Lower leg skin (tissue), 4 donors: ENCODE data around the gene BCO2. TPM values are rescaled to one million over a fixed set of nuclear protein-coding genes. Genes with fewer than 3 reads are reported as not detected.
"Not testable (repeated sequence)": the region's sequence is repeated elsewhere in the genome, so short reads cannot be mapped to it uniquely, and the experiment has no call there.

Source experiments
- DNase-seq, 2 donors: peaks; one replicate each; pipeline ENCODE4 v3.0.0-alpha.2; 2019; ENCODE audit warnings: low spot score in 2 of 2
- H3K4me3 ChIP-seq: fragments of 200-600 bp; sonication (generic); 2 replicates; pipeline ENCODE4 v1.5.1; 2017; ENCODE audit warnings: mild to moderate bottlenecking, low read depth; ENCODE audit not compliant: poor library complexity, severe bottlenecking
- POLR2A ChIP-seq, 2 donors: fragments of 450-650 bp; IDR thresholded peaks; one replicate each; pipeline ENCODE4 v1.6.1; 2016 to 2017; ENCODE audit warnings: antibody characterized with exemption in 2 of 2, mild to moderate bottlenecking in 1 of 2, moderate library complexity in 1 of 2
- WGBS, 2 donors: methylation state at CpG; one replicate each; pipeline ENCODE4 v1.1.5; 2018; 5-methylcytosine and 5-hydroxymethylcytosine counted together
- intact Hi-C: fragments of 100-400 bp; cut with DNase I; formaldehyde crosslinking; loops from one replicate; pipeline ENCODE4 v1.15.0; 2023; ENCODE audit warnings: low total_unique reads
- total RNA-seq, 4 donors: library from RNA; depleted of rRNA; stranded (reverse); fragments of >200 nt; gene quantifications; one replicate each; pipeline ENCODE4 v1.1.0, GENCODE V29; 2016
- TF ChIP-seq, protein P1 (sequence below), 3 donors: fragments of 450-650 bp; IDR thresholded peaks; one replicate each; pipeline ENCODE4 v1.5.1; 2016; ENCODE audit warnings: antibody characterized with exemption in 3 of 3, mild to moderate bottlenecking in 3 of 3, moderate library complexity in 2 of 3

Gene BCO2
- total RNA-seq, 4 donors from 2014 or later, result 0.98 to 5.7 (median 3.7) TPM

DNA sequence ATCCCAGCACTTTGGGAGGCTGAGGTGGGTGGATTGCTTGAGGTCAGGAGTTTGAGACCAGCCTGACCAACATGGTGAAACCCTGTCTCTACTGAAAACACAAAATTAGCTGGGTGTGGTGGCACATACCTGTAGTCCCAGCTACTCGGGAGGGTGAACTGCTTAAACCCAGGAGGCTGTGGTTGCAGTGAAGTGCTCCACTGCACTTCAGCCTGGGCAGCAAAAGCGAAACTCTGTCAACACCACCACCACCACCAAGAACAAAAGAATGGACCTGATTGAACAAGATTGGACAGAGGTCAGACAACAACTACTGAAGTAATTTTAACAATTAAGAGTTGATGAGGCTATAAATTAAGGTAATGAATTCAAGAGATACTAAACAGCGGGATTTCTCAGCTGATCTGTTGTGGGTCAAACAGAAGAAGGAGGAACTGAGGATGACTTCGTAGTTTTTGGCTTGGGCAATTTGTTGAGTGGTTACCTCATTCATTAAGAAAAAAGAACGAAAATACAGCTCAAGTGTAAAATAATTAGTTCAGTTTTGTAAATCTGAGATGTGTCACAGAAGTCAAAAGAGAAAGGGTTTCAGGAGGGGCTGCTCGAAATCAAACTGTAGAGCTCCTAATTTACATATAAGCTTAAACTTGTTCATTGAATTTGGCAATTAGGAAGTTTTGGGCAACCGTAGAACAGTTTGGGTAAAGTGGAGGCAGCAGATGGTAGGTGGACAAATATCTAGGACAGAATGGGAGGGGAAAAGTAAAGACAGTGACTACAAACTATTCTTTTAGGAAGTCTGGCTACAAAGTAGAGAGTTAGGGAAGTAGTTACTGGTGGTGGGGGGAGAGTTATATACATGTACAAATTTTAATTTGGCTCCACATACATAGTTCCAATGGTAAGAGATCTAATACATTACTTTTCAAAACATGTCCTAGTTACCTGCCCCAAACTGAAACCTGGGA is 15.9 kb upstream of the BCO2 start:
- TF ChIP-seq, protein P1, sequence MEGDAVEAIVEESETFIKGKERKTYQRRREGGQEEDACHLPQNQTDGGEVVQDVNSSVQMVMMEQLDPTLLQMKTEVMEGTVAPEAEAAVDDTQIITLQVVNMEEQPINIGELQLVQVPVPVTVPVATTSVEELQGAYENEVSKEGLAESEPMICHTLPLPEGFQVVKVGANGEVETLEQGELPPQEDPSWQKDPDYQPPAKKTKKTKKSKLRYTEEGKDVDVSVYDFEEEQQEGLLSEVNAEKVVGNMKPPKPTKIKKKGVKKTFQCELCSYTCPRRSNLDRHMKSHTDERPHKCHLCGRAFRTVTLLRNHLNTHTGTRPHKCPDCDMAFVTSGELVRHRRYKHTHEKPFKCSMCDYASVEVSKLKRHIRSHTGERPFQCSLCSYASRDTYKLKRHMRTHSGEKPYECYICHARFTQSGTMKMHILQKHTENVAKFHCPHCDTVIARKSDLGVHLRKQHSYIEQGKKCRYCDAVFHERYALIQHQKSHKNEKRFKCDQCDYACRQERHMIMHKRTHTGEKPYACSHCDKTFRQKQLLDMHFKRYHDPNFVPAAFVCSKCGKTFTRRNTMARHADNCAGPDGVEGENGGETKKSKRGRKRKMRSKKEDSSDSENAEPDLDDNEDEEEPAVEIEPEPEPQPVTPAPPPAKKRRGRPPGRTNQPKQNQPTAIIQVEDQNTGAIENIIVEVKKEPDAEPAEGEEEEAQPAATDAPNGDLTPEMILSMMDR (IDR thresholded peaks at IDR 0.05), result no peak
- TF ChIP-seq POLR2A (IDR thresholded peaks at IDR 0.05), result no peak
- H3K4me3 ChIP-seq, result no peak overlapping the region
- 62 to 66% methylated on average over 7 of the region's 7 CpGs for WGBS, 2 donors
- DNase-seq, result no peak
- intact Hi-C loops, result no loop called here

DNA sequence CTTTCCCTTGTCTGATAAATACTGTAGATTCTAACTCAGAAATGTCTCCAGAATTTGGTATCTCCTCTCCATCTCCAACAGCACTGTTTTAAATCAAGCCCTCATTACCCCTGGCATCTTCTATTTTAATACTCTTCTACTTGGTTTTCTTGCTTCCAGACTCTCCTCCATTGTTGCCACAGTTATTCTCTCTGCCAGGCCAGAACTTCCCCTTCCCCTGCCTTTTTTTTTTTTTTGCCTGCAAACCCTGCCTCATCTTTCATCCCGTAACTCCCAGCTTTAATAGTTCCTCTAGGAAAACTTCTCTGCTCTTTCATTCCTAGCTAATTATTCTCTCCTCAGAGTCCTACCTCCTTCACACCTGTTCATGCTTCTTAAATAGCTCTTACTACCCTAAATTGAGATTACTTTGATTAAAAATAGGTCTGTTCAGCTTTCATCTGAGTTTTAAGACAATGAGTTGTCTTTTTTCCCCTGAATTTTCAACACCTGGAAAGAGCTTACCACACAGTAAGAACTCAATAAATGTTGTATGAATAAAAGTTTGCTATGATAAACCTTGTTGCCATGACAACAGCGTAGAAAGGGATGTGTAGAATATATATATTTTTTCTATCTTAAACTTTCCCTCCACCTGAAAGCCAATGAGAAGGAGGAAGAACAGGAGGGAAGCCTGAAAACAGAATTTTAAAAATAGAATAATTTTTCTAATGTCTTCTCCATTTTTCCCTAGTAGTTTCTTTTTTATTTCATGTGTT is 15.0 kb upstream of the BCO2 start:
- no peak for DNase-seq
- no peak overlapping the region for H3K4me3 ChIP-seq
- TF ChIP-seq, protein P1 (IDR thresholded peaks at IDR 0.05), result no peak
- TF ChIP-seq POLR2A (IDR thresholded peaks at IDR 0.05), result no peak
- intact Hi-C loops, result no loop called here
- 43 to 66% methylated on average over 2 of the region's 2 CpGs for WGBS, 2 donors

DNA sequence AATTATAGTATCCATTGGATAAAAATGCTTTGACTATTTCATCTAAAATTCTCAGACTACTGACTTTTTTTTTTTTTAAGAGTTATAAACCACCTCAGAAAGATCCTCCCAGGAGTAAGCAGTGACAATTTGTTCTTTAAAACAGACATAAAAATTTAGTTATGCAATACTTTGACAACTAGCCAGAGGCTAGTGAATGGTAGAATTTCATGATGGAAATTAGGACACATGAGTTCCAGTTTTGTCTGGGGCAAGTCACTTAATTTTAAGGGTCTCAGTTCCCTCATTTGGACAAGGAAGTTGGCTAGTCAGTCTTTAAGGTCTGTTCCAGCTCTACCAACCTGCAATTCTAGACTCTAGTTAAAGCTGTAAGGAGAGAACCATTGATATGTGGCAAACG is 14.3 kb upstream of the BCO2 start:
- WGBS, 2 donors, result 26 to 36% methylated on average over 1 of the region's 1 CpG
- intact Hi-C loops, result no loop called here
- TF ChIP-seq, protein P1 (IDR thresholded peaks at IDR 0.05), result no peak
- no peak for DNase-seq
- no peak overlapping the region for H3K4me3 ChIP-seq

DNA sequence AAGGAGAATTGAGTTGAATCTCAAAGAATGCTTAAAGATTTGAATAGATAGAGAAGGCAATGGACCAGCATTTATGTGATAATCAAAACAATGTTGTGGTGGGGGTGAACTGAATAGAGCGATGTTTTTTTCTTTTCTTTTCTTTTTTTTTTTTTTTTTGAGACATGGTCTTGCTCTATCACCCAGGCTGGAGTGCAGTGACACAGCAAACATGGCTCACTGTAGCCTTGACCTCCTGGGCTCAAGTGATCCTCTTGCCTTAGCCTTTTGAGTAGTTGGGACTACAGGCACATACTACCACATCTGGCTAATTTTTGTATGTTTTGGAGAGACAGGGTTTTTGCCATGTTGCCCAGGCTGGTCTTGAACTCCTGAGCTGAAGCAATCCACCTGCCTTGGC is 13.1 kb upstream of the BCO2 start:
- intact Hi-C loops, H3K4me3 ChIP-seq: not testable (repeated sequence)
- WGBS, 2 donors, result 90 to 97% methylated on average over 1 of the region's 1 CpG

DNA sequence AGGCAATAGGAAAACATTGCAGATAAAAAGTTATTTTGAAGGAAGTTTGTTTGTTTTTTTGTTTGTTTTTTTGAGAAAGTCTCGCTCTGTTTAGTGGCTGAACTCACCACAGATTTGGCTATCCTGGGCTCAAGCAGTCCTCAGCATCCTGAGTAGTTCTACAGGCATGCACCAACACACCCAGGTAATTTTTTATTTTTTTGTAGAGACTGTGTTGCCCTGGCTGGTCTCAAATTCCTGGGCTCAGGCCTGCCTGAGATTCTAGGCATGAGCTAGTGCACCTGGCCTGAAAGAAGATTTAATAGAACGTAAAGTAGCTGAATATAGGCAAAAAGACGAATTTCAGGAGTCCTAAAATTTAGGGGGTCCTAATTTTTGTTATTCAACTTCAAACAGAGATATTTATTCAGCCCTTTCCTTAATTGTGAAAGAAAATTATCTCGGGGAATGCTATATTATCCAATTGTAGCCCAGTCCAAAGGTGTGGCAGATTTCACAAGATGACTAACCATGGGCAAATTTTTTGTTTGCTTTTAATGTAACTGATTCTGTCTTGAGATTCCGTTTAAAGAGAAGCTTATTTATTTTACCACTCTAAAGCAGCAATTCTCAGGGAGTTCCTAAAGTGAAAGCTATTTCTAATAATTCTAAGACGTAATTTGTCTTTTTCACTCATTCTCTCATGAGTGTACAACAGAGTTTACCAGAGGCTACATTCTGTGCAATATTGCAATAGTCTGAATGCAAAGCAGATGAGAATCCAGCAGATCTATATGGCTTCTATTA is 12.4 kb upstream of the BCO2 start:
- 45 to 47% methylated on average over 6 of the region's 6 CpGs for WGBS, 2 donors
- intact Hi-C loops, result no loop called here
- H3K4me3 ChIP-seq, result no peak overlapping the region
- no peak for DNase-seq
- TF ChIP-seq, protein P1 (IDR thresholded peaks at IDR 0.05), result no peak
- no peak for TF ChIP-seq POLR2A (IDR thresholded peaks at IDR 0.05)

More for the DNA sequence above, 13.1 kb upstream of the BCO2 start:
- DNase-seq, result not testable (repeated sequence)
